Measurements from ENCODE around the gene ITPRIP.

Gene ITPRIP

GRCh38 chr10:104367904-104368303, 29.6 kb upstream of the ITPRIP start:
- H2AFZ ChIP-seq (ENCODE audit: low read depth, low read length): no peak overlapping the region
- H4K20me1 ChIP-seq (ENCODE audit: insufficient read depth, low read length): no peaks in the 10 kb centered on the region
- no peaks in the 10 kb centered on the region for H3K4me1 ChIP-seq (ENCODE audit: low read length)
- H3K4me2 ChIP-seq (ENCODE audit: low read length): no peak overlapping the region
- H3K9ac ChIP-seq (ENCODE audit: low read length): no peak overlapping the region
- H3K27ac ChIP-seq (ENCODE audit: low read length): no peak overlapping the region
- H3K79me2 ChIP-seq (ENCODE audit: low read length): no peaks in the 10 kb centered on the region
- H3K27me3 ChIP-seq (ENCODE audit: low read depth, low read length): 0 out of 2 replicates have a peak, but pooled peaks cover 4% of the 10 kb centered on the region
- H3K36me3 ChIP-seq (replicated peaks; ENCODE audit: low read depth, low read length): no peaks in the 10 kb centered on the region
- H3K9me3 ChIP-seq (ENCODE audit: insufficient read depth, low read length): no peaks in the 10 kb centered on the region
- TF ChIP-seq CTCF (IDR thresholded peaks at IDR 0.05; ENCODE audit: low read depth, low read length): no peak
- TF ChIP-seq EZH2phosphoT487 (IDR thresholded peaks at IDR 0.05; ENCODE audit: low read depth): no peak
- no peak overlapping the region for H3K4me3 ChIP-seq (ENCODE audit: low read length)

GRCh38 chr10:104359811-104360210, 21.5 kb upstream of the ITPRIP start:
- H3K79me2 ChIP-seq (ENCODE audit: low read length): no peaks in the 10 kb centered on the region
- H3K36me3 ChIP-seq (replicated peaks; ENCODE audit: low read depth, low read length): no peaks in the 10 kb centered on the region
- H4K20me1 ChIP-seq (ENCODE audit: insufficient read depth, low read length): no peaks in the 10 kb centered on the region
- no peaks in the 10 kb centered on the region for H3K27me3 ChIP-seq (ENCODE audit: low read depth, low read length)
- no peak overlapping the region for H3K4me3 ChIP-seq (ENCODE audit: low read length)
- TF ChIP-seq CTCF (IDR thresholded peaks at IDR 0.05; ENCODE audit: low read depth, low read length) (no peak), EZH2phosphoT487 (IDR thresholded peaks at IDR 0.05; ENCODE audit: low read depth) (no peak)
- no peak overlapping the region for H3K4me2 ChIP-seq (ENCODE audit: low read length)
- peaks cover 13% of the 10 kb centered on the region for H3K4me1 ChIP-seq (ENCODE audit: low read length)
- H3K9me3 ChIP-seq (ENCODE audit: insufficient read depth, low read length): no peaks in the 10 kb centered on the region
- no peak overlapping the region for H3K9ac ChIP-seq (ENCODE audit: low read length)
- H3K27ac ChIP-seq (ENCODE audit: low read length): no peak overlapping the region
- H2AFZ ChIP-seq (ENCODE audit: low read depth, low read length): no peak overlapping the region

- Histone ChIP-seq H4K20me1 (ENCODE audit: insufficient read depth, low read length) (no peaks in the 10 kb centered on the region), H2AFZ (ENCODE audit: low read depth, low read length) (no peak within 1 kb of the TSS), H3K9ac (ENCODE audit: low read length) (no peak within 1 kb of the TSS), H3K27me3 (ENCODE audit: low read depth, low read length) (no peaks in the 10 kb centered on the region), H3K79me2 (ENCODE audit: low read length) (no peaks in the 10 kb centered on the region), H3K4me3 (ENCODE audit: low read length) (no peak within 1 kb of the TSS), H3K36me3 (replicated peaks; ENCODE audit: low read depth, low read length) (no peaks in the 10 kb centered on the region), H3K9me3 (ENCODE audit: insufficient read depth, low read length) (no peaks in the 10 kb centered on the region), H3K4me2 (ENCODE audit: low read length) (no peak within 1 kb of the TSS), H3K4me1 (ENCODE audit: low read length) (peaks cover 50% of the 10 kb centered on the region), H3K27ac (ENCODE audit: low read length) (no peak within 1 kb of the TSS)
- TF ChIP-seq EZH2phosphoT487 (IDR thresholded peaks at IDR 0.05; ENCODE audit: low read depth) (no peak), CTCF (IDR thresholded peaks at IDR 0.05; ENCODE audit: low read depth, low read length) (no peak)
These were observed 15.2 kb upstream of the ITPRIP start, which contains the start of gene CFAP58 for GRCh38 chr10:104353325-104354048. Gene CFAP58, plus strand, starts transcription at chr10:104353833. Its CDS starts 65 bp downstream, at chr10:104353898.

GRCh38 chr10:104351919-104352318, 13.7 kb upstream of the ITPRIP start:
- peaks cover 63% of the 10 kb centered on the region for H3K4me1 ChIP-seq (ENCODE audit: low read length)
- peak overlapping the region; percentile 85 for H3K4me2 ChIP-seq (ENCODE audit: low read length)
- H3K9me3 ChIP-seq (ENCODE audit: insufficient read depth, low read length): no peaks in the 10 kb centered on the region
- H3K27me3 ChIP-seq (ENCODE audit: low read depth, low read length): no peaks in the 10 kb centered on the region
- no peak overlapping the region for H2AFZ ChIP-seq (ENCODE audit: low read depth, low read length)
- H3K4me3 ChIP-seq (ENCODE audit: low read length): peak overlapping the region; percentile 38
- no peaks in the 10 kb centered on the region for H3K36me3 ChIP-seq (replicated peaks; ENCODE audit: low read depth, low read length)
- no peak overlapping the region for H3K9ac ChIP-seq (ENCODE audit: low read length)
- TF ChIP-seq CTCF (IDR thresholded peaks at IDR 0.05; ENCODE audit: low read depth, low read length) (no peak), EZH2phosphoT487 (IDR thresholded peaks at IDR 0.05; ENCODE audit: low read depth) (no peak)
- no peaks in the 10 kb centered on the region for H3K79me2 ChIP-seq (ENCODE audit: low read length)
- H3K27ac ChIP-seq (ENCODE audit: low read length): no peak overlapping the region
- H4K20me1 ChIP-seq (ENCODE audit: insufficient read depth, low read length): no peaks in the 10 kb centered on the region

Data from OCI-LY3 (cell line).